Chondrocyte (in vitro differentiated cells): ENCODE data around the gene PPM1M. TPM values are rescaled to one million over a fixed set of nuclear protein-coding genes. Genes with fewer than 3 reads are reported as not detected.
A peak's percentile ranks its signal among the peaks of the same experiment; 100 is the strongest.

Experiments used
- DNase-seq: peaks from one replicate; pipeline ENCODE4 v3.0.0; 2021; ENCODE audit warnings: mixed read lengths, low spot score
- H3K27ac Mint-ChIP-seq: one replicate; pipeline ENCODE4 v1.8.0; 2021; ENCODE audit warnings: mild to moderate bottlenecking, moderate library complexity, mixed read lengths; ENCODE audit not compliant: unreplicated experiment
- H3K27me3 Mint-ChIP-seq: 2 replicates; pipeline ENCODE4 v1.8.0; 2021; ENCODE audit warnings: low read depth, mixed read lengths
- H3K36me3 Mint-ChIP-seq: 2 replicates; pipeline ENCODE4 v1.8.0; 2021; ENCODE audit warnings: low read depth, mixed read lengths
- H3K4me1 Mint-ChIP-seq: 2 replicates; pipeline ENCODE4 v1.8.0; 2021; ENCODE audit warnings: low read depth, mild to moderate bottlenecking, mixed read lengths
- H3K4me3 Mint-ChIP-seq: one replicate; pipeline ENCODE4 v1.8.0; 2021; ENCODE audit warnings: mild to moderate bottlenecking, moderate library complexity, mixed read lengths; ENCODE audit not compliant: unreplicated experiment
- H3K9me3 Mint-ChIP-seq: 2 replicates; pipeline ENCODE4 v1.8.0; 2021; ENCODE audit warnings: low read depth, mixed read lengths
- total RNA-seq: library from RNA; stranded (reverse); gene quantifications from 3 replicates; pipeline ENCODE4 v1.2.1, GENCODE V29; 2021
- TF ChIP-seq, protein P1 (sequence below): fragments of 200-600 bp; sonication (generic); IDR thresholded peaks from 2 replicates; pipeline ENCODE4 v1.5.0; 2021; ENCODE audit warnings: antibody characterized with exemption, mild to moderate bottlenecking, moderate library complexity

PPM1M gene
- total RNA-seq, 1 donor from 2014 or later: 20.1 TPM

DNA sequence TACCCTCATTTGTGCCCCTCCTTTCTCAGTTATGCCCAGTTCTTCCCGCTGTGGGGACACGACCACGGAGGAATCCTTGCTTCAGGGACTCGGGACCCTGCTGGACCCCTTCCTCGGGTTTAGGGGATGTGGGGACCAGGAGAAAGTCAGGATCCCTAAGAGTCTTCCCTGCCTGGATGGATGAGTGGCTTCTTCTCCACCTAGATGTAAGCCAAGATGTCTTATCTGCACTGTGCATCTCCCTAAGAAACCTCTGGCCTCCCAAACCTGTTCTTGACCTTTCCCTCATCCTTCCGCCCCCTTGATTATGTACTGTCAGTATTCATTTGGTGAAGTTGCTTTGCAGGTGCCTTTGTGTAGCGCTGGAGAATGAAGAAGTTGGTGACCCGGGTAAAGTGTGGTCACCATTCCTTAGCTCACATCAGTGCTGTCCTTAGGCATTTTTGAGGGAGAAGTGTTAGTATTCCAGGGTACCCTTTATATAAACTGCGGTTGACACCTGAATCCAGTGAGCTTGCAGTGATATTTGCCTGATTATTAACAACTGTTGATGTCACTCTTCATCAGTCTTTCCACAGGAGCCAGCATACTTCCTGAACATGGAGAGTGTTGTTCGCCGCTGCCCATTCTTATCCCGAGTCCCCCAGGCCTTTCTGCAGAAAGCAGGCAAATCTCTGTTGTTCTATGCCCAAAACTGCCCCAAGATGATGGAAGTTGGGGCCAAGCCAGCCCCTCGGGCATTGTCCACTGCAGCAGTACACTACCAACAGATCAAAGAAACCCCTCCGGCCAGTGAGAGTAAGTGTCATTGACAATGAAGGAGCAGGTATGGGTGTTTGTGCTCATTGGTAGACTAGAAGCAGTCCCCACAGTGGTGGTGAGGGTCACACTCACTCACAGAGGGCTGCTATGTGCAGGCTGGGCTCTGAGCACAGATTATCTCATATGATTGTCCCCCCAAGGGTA, 46.6 kb upstream of the PPM1M start:
- peak overlapping the region; percentile 98 for H3K4me3 Mint-ChIP-seq
- DNase-seq: no peak
- peak overlapping the region; percentile 94 for H3K27ac Mint-ChIP-seq
- H3K9me3 Mint-ChIP-seq: no peaks in the 10 kb centered on the region
- no peaks in the 10 kb centered on the region for H3K27me3 Mint-ChIP-seq
- H3K4me1 Mint-ChIP-seq: peaks cover 41% of the 10 kb centered on the region
- H3K36me3 Mint-ChIP-seq: peaks cover 19% of the 10 kb centered on the region
- TF ChIP-seq, protein P1, sequence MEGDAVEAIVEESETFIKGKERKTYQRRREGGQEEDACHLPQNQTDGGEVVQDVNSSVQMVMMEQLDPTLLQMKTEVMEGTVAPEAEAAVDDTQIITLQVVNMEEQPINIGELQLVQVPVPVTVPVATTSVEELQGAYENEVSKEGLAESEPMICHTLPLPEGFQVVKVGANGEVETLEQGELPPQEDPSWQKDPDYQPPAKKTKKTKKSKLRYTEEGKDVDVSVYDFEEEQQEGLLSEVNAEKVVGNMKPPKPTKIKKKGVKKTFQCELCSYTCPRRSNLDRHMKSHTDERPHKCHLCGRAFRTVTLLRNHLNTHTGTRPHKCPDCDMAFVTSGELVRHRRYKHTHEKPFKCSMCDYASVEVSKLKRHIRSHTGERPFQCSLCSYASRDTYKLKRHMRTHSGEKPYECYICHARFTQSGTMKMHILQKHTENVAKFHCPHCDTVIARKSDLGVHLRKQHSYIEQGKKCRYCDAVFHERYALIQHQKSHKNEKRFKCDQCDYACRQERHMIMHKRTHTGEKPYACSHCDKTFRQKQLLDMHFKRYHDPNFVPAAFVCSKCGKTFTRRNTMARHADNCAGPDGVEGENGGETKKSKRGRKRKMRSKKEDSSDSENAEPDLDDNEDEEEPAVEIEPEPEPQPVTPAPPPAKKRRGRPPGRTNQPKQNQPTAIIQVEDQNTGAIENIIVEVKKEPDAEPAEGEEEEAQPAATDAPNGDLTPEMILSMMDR: no peak

DNA sequence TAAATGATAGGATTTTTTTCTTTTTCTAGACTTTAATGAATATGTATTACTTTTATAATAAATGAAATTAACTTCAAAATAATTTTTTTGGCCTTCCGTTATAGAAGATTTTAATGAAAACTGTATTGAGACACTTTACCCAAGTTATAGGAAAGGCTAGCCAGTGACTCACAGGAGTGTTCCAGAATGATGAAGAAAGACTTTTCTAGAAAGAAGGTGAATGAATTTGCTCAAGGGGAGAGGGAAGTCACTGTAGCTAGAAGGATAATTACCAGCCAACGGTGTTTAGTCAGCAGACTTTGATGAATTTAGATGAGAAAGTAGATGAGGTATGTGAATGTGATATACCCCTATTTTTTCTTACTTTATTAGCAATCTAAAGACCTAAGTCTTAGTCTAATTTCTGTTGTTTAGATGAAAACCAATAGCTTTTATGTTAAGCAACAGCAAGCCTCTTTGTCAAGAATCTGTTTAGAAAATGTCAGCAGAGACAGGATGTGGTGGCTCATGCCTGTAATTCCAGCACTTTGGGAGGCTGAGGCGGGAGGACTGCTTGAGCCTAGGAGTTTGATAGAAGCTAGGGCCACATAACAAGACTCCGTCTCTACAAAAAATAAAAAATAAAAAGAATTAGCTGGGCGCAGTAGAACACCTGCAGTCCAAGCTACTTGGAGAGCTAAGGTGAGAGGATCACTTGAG, 44.4 kb upstream of the PPM1M start:
- DNase-seq: no peak
- no peak overlapping the region for H3K4me3 Mint-ChIP-seq
- no peaks in the 10 kb centered on the region for H3K27me3 Mint-ChIP-seq
- TF ChIP-seq, protein P1: no peak
- H3K27ac Mint-ChIP-seq: no peak overlapping the region
- H3K36me3 Mint-ChIP-seq: peaks cover 33% of the 10 kb centered on the region
- peaks cover 41% of the 10 kb centered on the region for H3K4me1 Mint-ChIP-seq
- H3K9me3 Mint-ChIP-seq: no peaks in the 10 kb centered on the region

DNA sequence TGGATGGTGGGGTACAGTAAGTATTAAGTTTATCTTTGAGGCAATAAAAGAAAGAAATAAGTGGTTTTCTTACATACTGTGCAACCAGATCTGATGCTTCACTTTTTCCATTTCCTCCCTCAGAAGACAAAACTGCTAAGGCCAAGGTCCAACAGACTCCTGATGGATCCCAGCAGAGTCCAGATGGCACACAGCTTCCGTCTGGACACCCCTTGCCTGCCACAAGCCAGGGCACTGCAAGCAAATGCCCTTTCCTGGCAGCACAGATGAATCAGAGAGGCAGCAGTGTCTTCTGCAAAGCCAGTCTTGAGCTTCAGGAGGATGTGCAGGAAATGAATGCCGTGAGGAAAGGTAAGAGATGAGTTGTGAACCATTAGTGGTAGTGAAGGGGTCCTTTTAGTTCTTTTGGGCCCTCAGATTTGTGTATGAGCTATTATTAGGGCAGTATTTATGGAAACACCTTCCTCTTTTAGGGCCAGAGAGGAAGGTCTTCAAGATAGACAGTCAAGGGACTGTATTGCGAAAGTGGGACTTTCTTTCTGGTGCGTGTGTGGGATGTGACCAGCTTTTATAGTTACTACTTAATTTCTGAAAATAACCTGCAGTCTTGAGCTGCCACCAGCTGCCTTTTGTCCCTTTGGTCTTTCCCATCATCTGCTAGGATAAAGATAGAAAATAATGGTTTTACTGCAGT, 43.0 kb upstream of the PPM1M start:
- TF ChIP-seq, protein P1: no peak
- Mint-ChIP-seq H3K4me1 (peaks cover 36% of the 10 kb centered on the region), H3K36me3 (peaks cover 42% of the 10 kb centered on the region), H3K27ac (no peak overlapping the region), H3K4me3 (no peak overlapping the region), H3K9me3 (no peaks in the 10 kb centered on the region), H3K27me3 (no peaks in the 10 kb centered on the region)
- DNase-seq: no peak

DNA sequence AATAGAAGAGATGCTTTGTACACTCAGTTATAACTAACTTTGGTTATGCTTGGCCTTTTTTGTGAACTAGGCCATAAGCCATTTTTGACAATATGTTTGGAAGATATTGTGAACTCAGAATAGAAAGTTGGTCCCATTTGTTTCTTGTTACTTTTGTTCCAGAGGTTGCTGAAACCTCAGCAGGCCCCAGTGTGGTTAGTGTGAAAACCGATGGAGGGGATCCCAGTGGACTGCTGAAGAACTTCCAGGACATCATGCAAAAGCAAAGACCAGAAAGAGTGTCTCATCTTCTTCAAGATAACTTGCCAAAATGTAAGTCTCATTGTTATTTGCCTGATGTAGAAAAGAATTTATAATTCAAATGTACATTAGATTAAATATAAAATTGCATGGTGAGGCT, 41.9 kb upstream of the PPM1M start:
- H3K4me3 Mint-ChIP-seq: no peak overlapping the region
- TF ChIP-seq, protein P1: no peak
- no peaks in the 10 kb centered on the region for H3K27me3 Mint-ChIP-seq
- no peak for DNase-seq
- no peaks in the 10 kb centered on the region for H3K9me3 Mint-ChIP-seq
- no peak overlapping the region for H3K27ac Mint-ChIP-seq
- H3K36me3 Mint-ChIP-seq: peaks cover 49% of the 10 kb centered on the region
- peaks cover 29% of the 10 kb centered on the region for H3K4me1 Mint-ChIP-seq
